ENCODE measurements around the gene KCNK10.
A peak's percentile ranks its signal among the peaks of the same experiment; 100 is the strongest.

The KCNK10 gene

GRCh38 chr14:88179716-88180115 lies 143.4 kb downstream of the KCNK10 start:
- DNase-seq = peak; percentile 5 to 59 (median 27)

- DNase-seq = no peak
Measured at GRCh38 chr14:88170333-88170732, 152.7 kb downstream of the KCNK10 start.

- DNase-seq = peak; percentile 67 to 76 (median 72)
Measured at GRCh38 chr14:88168498-88169165, 154.4 kb downstream of the KCNK10 start.

GRCh38 chr14:88168025-88168424 lies 155.0 kb downstream of the KCNK10 start:
- DNase-seq = no peak

- DNase-seq = no peak
Measured at GRCh38 chr14:88166616-88167015, 156.5 kb downstream of the KCNK10 start.

- no peak for DNase-seq
Measured at GRCh38 chr14:88164906-88165534, 158.0 kb downstream of the KCNK10 start.

GRCh38 chr14:88163731-88164255 lies 159.3 kb downstream of the KCNK10 start:
- no peak for DNase-seq

GRCh38 chr14:88156127-88156526 lies 166.9 kb downstream of the KCNK10 start:
- no peak for DNase-seq

GRCh38 chr14:88154926-88155325 lies 168.1 kb downstream of the KCNK10 start:
- DNase-seq = peak in 2 of 4 experiments; percentile 42 to 57

GRCh38 chr14:88154321-88154720 lies 168.7 kb downstream of the KCNK10 start:
- DNase-seq = no peak

- DNase-seq = no peak
Measured at GRCh38 chr14:88146881-88147649, 176.0 kb downstream of the KCNK10 start.

GRCh38 chr14:88143810-88144209 lies 179.3 kb downstream of the KCNK10 start:
- DNase-seq = peak in 3 of 4 experiments; percentile 53 to 69 (median 58)

GRCh38 chr14:88142997-88143396 lies 180.1 kb downstream of the KCNK10 start:
- peak; percentile 19 to 49 (median 36) for DNase-seq

- DNase-seq = no peak
Measured at GRCh38 chr14:88140874-88141273, 182.2 kb downstream of the KCNK10 start.

- peak in 3 of 4 experiments; percentile 48 to 70 (median 52) for DNase-seq
Measured at GRCh38 chr14:88137327-88137726, 185.7 kb downstream of the KCNK10 start.
